GM18951 (cell line): ENCODE results near the gene RBM4.

Experiments used
- POLR2A ChIP-seq: IDR thresholded peaks from 4 replicates; pipeline ENCODE4 v1.6.1; 2011; ENCODE audit warnings: mild to moderate bottlenecking; ENCODE audit not compliant: insufficient read length, insufficient read depth; ENCODE audit errors: extremely low read depth
- in situ Hi-C: fragments of 300-500 bp; cut with MboI; formaldehyde crosslinking; loops from one replicate; pipeline ENCODE4 v1.12.0; 2022; ENCODE audit warnings: low sequenced_read_pairs, mixed read lengths, inconsistent platforms; ENCODE audit not compliant: unreplicated experiment

RBM4 gene

DNA sequence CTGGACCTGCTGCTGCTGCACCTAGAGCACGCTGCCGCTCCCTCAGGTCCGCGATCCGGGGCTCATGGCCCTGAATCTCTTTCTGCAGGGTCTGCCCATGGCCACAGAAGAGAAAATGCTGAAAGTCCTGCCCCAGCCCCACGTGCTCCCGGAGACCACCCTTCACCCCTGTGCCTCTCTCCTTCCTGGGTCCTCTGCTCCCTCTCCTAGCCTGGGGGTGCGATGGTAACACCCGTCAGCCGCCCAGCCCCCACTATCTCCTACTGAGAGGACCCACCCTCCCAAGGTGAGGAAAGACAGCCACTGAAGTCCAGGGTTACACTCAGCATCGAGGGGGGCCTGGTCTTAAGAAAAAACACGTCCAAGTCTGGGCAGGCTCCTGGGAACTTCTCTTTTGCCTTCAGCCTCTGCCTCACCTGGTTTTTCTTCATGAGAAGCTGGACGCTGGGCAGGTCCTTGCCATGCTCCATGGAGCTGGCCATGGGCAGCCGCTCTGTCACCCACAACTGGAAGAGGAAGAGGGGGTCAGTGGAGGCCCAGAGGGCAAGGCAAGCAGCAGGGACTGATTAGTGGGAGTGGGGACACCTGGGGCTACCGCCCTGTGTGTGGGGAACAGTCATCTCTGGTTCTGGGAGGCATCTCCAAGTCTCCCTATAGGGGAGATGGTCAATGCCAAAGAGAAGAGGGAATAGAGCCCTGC lies 55.0 kb downstream of the RBM4 start:
- no peak for TF ChIP-seq POLR2A
- in situ Hi-C loops, result loop anchor here (10.0 kb wide), 1 partner anchor 141 kb away; no protein-coding TSS in a partner anchor

DNA sequence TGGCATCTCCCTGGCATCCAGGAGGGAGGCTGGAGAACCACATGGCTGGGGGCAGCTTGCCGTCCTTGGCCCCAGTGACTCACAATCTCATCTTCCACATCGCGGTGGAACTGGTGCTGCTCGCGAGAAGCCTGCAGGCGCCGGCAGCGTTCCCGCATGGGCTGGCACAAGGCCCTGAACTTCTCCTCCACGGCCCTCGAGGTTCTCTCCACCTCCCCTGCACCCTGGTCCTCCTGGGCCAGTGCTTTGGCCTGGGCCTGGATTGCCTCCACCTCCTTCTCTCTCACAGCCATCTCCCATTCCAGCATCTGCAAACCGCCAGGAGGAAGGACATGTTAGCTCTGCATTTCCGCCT lies 55.5 kb downstream of the RBM4 start:
- TF ChIP-seq POLR2A, result no peak
- in situ Hi-C loops, result loop anchor here (10.0 kb wide), 1 partner anchor 141 kb away; no protein-coding TSS in a partner anchor

DNA sequence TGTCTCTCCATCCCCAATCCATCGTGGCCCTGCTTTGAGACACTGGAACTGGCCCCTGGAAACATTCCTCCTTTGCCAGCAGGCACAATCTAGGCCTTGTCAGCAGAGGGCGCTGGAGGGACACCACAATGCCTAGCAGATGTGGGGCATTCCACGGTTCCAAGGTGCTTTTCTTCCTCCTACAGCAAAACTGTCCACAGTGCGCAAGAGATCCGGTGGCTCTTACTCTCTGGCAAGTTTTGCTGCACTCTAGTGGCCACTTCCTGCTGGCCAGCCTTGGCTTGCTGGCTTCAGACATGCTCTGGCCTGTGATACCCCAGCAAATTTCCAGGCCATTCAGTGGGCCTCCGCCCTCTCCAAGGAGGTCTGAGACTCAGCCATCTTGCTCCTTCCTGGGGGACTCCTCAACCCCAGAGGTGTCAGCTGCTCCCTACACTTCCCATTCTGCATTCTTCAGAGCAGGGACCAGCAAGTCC lies 56.3 kb downstream of the RBM4 start:
- no peak for TF ChIP-seq POLR2A
- in situ Hi-C loops, result loop anchor here (10.0 kb wide), 1 partner anchor 140 kb away; no protein-coding TSS in a partner anchor
